ENCODE data around the gene BRPF3. TPM values are rescaled to one million over a fixed set of nuclear protein-coding genes. Genes with fewer than 3 reads are reported as not detected.

Gene BRPF3
- total RNA-seq, 1 donor from 2014 or later: 25.9 TPM

DNA sequence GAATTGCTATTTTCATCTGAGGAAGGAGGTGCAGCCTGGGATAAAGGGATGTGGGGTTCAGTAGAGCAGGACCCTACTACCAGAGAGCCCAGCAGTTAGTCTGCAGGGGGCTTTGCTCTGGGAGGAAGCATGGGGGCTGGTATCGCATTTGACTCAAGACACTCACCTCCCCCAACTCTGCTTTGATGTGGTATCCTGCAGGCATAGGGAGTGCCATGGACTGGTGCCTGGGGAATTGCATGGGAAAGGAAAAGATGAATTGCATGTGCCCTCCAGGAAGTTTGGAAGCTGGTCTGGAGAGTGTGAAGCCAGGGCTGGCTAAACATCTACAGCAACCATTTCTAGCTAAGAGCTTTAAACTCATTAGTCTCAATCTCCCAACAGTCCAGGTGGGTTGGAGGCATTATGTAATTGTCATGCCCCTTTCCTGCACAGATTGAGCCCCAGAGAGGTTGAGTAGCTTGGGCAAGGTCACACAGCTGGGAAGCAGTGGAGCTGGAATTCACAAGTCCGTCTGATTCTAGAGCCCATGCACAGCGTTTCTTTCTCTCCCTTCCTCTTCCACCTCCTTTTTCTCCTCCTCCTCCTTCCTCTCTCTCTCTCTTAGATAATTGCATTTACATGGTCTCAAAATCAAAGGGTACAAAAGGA is 47.1 kb downstream of the BRPF3 start:
- Mint-ChIP-seq H3K27ac (no peak overlapping the region), H3K36me3 (ENCODE audit: low read depth) (no peaks in the 10 kb centered on the region)

DNA sequence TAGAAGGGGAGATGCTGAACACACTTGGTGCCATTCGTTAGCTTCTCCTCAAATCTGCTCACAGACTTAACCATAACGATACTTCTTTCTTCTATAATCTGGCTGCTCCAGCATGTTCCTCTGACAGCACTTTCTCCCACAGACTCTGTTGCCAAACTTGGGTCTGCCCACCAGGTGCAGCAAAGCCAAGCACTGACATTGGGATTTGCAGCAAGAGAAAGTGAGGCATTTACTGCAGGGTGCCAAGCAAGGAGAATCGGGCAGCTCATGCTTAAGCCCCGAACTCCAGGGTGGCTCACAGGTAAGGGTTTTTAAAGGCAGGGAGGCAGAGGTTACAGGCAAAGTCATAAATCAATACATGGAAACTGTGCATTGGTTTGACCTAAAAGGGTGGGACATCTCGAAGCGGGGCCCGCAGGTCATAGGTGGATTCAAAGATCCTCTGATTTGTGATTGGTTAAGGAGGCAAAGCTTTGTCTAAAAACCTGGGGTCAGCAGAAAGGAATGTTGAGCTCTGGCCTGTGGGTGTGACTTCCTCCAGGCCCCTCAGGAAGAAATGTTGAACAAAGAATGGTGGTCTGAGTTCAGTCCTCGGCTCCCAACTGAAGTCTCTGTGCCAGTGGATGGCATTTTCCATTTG is 48.2 kb downstream of the BRPF3 start:
- Mint-ChIP-seq H3K27ac (no peak overlapping the region), H3K27me3 (ENCODE audit: insufficient read depth) (peaks cover 27% of the 10 kb centered on the region), H3K4me3 (no peak overlapping the region), H3K36me3 (ENCODE audit: low read depth) (no peaks in the 10 kb centered on the region), H3K9me3 (no peaks in the 10 kb centered on the region), H3K4me1 (ENCODE audit: low read depth) (peaks cover 12% of the 10 kb centered on the region)
- no peak for DNase-seq (ENCODE audit: low spot score)
- intact Hi-C loops (cut with micrococcal nuclease): no loop called here

More for the DNA sequence above, 47.1 kb downstream of the BRPF3 start:
- Mint-ChIP-seq H3K27me3 (ENCODE audit: insufficient read depth) (peaks cover 23% of the 10 kb centered on the region), H3K9me3 (no peaks in the 10 kb centered on the region), H3K4me1 (ENCODE audit: low read depth) (peaks cover 12% of the 10 kb centered on the region), H3K4me3 (no peak overlapping the region)
- DNase-seq (ENCODE audit: low spot score): no peak
- intact Hi-C loops (cut with micrococcal nuclease): no loop called here

DNA sequence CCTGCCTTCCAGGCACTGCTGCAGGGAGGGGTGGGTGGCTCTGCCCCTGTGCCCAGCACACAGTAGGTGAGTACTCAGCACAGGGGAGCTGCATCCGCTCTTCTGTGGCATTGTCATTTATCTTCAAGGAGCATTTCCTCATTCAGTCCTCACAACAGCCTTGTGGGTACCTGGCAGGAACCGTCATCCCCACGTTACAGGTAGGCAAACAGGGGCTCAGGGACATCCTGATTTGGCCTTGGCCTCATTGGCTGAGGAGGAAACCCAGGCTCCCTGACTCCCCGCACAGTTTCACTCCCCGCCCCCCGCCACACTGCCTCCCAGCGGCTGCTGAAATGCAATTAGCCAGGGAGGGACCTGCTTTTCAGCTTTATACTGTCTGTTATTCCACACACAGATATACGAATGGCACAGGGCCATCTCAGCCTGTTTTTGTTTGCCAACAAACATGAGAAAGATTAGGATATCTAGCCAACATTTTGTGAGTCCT is 49.1 kb downstream of the BRPF3 start:
- peaks cover 27% of the 10 kb centered on the region for H3K27me3 Mint-ChIP-seq (ENCODE audit: insufficient read depth)
- peaks cover 12% of the 10 kb centered on the region for H3K4me1 Mint-ChIP-seq (ENCODE audit: low read depth)

DNA sequence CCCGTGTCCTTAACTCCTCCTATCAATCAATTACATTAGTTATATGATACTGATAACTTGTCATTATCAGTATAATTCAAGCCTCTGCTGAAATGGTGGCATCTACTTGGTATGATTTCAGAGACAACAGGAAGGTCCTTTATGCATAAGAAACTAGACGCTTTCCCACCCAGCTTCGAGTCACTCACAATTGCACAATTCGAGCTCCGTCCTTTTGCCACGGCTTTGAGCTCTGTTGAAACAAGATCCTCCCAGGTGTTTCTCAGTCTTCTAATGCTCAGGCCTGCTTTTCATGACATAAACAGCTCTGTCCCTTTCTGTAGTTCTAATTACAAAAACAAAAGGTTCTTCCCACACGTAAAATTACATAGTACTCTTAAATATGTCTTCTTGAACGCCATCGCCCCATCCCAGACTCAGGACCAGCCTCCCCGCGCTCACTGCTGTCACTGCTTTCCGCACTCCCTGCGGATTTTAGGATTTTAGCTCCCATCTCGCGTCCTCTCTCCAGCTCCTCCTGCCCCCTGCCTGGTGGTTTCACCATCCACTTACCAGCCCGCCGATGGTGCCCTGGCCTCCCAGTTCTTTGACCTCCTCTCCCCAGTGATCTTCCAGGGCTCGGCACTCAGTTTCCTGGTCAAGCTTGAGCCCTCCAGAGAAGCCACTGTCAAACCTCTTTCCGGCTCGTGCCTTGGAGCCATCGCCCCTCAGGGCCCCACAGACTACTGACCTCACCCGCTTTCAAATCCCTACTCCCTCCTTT is 50.1 kb downstream of the BRPF3 start:
- peaks cover 27% of the 10 kb centered on the region for H3K27me3 Mint-ChIP-seq (ENCODE audit: insufficient read depth)
- H3K27ac Mint-ChIP-seq: no peak overlapping the region
- peaks cover 9% of the 10 kb centered on the region for H3K4me1 Mint-ChIP-seq (ENCODE audit: low read depth)
- H3K4me3 Mint-ChIP-seq: no peak overlapping the region
- H3K9me3 Mint-ChIP-seq: no peaks in the 10 kb centered on the region
- intact Hi-C loops (cut with micrococcal nuclease): no loop called here
- no peak for DNase-seq (ENCODE audit: low spot score)
- H3K36me3 Mint-ChIP-seq (ENCODE audit: low read depth): no peaks in the 10 kb centered on the region

More for the DNA sequence above, 49.1 kb downstream of the BRPF3 start:
- Mint-ChIP-seq H3K4me3 (no peak overlapping the region), H3K27ac (no peak overlapping the region), H3K36me3 (ENCODE audit: low read depth) (no peaks in the 10 kb centered on the region), H3K9me3 (no peaks in the 10 kb centered on the region)
- no peak for DNase-seq (ENCODE audit: low spot score)
- intact Hi-C loops (cut with micrococcal nuclease): no loop called here

DNA sequence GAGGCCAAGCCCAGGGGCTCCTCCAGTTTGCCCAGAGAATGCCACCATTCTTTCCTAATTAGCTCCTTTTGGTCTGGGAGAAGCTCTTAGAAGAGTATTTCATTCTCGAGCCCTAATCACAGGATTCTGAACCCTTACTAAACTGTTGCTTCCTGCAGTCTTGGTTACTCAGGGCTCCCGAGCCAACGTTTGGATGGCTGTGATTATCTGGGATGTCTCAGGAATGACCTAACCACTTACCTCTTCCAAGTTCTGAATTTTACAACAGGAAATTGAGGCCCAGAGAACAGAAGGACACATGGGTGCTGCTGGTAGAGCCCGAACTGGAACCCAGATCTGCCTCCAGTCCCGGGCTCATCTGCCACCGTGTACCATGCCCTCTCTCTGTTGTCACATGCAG is 51.1 kb downstream of the BRPF3 start:
- no peaks in the 10 kb centered on the region for H3K9me3 Mint-ChIP-seq
- no peaks in the 10 kb centered on the region for H3K4me1 Mint-ChIP-seq (ENCODE audit: low read depth)
- H3K27ac Mint-ChIP-seq: no peak overlapping the region
- no peaks in the 10 kb centered on the region for H3K36me3 Mint-ChIP-seq (ENCODE audit: low read depth)
- H3K27me3 Mint-ChIP-seq (ENCODE audit: insufficient read depth): peaks cover 22% of the 10 kb centered on the region
- DNase-seq (ENCODE audit: low spot score): no peak
- H3K4me3 Mint-ChIP-seq: no peak overlapping the region
- intact Hi-C loops (cut with micrococcal nuclease): no loop called here

DNA sequence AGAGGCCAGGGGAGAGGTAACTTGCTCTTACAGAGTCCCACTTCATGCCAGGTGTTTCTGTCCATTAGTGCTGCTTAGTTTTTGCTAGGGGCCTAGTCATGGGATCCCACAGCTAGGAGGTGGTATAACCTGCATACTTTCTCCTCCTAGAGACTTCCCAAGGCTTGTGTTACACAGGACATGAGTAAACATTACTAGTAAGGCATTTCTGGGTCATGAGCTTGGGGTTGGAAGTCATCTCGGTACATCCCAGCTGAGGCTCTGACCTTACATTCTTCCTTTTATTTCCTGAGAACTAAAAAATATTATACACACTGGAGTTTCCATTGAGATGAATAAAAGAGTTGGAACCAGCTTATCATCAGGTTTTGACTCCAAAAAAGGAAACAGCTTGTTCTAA is 52.4 kb downstream of the BRPF3 start:
- no peak overlapping the region for H3K4me3 Mint-ChIP-seq
- intact Hi-C loops (cut with micrococcal nuclease): no loop called here
- H3K27ac Mint-ChIP-seq: no peak overlapping the region
- no peaks in the 10 kb centered on the region for H3K4me1 Mint-ChIP-seq (ENCODE audit: low read depth)
- no peaks in the 10 kb centered on the region for H3K9me3 Mint-ChIP-seq
- DNase-seq (ENCODE audit: low spot score): no peak
- H3K36me3 Mint-ChIP-seq (ENCODE audit: low read depth): no peaks in the 10 kb centered on the region
- H3K27me3 Mint-ChIP-seq (ENCODE audit: insufficient read depth): peaks cover 15% of the 10 kb centered on the region

DNA sequence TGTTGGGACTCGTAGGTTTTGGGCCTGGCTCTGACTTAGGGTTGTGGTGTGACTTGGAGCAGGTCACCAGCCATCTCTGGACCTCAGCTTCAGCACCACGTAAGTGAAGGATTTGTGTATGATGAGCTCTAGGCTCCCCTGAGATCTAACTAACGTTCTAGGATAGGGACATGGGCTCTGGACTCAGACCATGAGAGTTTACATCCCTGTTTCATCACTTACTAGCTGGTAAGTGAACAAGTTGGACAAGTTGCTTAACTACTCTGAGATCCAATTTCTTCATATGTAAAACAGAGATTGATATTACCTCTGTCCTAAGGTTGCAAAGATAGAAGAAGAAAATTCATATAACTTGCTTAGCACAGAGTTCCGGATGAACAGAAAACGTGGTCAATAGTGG is 53.0 kb downstream of the BRPF3 start:
- Mint-ChIP-seq H3K27ac (no peak overlapping the region), H3K36me3 (ENCODE audit: low read depth) (no peaks in the 10 kb centered on the region), H3K4me1 (ENCODE audit: low read depth) (no peaks in the 10 kb centered on the region), H3K27me3 (ENCODE audit: insufficient read depth) (peaks cover 12% of the 10 kb centered on the region), H3K4me3 (no peak overlapping the region), H3K9me3 (no peaks in the 10 kb centered on the region)
- no peak for DNase-seq (ENCODE audit: low spot score)
- intact Hi-C loops (cut with micrococcal nuclease): no loop called here

DNA sequence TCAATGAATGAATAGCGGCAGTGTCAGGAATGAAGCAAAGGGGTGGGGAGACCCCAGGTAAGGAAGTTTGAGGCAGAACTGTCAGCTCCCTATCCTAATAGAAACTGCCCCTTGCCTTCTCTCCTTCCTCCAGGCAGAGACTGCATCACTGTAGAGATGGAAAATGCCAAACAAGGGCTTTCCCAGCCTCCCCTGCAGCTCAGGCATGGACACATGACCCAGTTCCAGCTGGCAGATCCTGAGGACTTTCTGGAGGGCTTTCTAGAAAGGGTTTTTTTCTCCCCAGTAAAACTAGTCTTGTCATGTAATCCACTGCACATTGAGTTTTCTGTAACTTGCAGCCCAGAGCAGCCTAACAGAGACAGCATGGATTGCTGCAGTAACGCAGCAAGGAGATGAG is 55.5 kb downstream of the BRPF3 start:
- H3K4me1 Mint-ChIP-seq (ENCODE audit: low read depth): no peaks in the 10 kb centered on the region
- H3K27ac Mint-ChIP-seq: no peak overlapping the region
- no peaks in the 10 kb centered on the region for H3K9me3 Mint-ChIP-seq
- H3K4me3 Mint-ChIP-seq: no peak overlapping the region
- intact Hi-C loops (cut with micrococcal nuclease): no loop called here
- peaks cover 16% of the 10 kb centered on the region for H3K27me3 Mint-ChIP-seq (ENCODE audit: insufficient read depth)
- DNase-seq (ENCODE audit: low spot score): no peak
- H3K36me3 Mint-ChIP-seq (ENCODE audit: low read depth): no peaks in the 10 kb centered on the region

DNA sequence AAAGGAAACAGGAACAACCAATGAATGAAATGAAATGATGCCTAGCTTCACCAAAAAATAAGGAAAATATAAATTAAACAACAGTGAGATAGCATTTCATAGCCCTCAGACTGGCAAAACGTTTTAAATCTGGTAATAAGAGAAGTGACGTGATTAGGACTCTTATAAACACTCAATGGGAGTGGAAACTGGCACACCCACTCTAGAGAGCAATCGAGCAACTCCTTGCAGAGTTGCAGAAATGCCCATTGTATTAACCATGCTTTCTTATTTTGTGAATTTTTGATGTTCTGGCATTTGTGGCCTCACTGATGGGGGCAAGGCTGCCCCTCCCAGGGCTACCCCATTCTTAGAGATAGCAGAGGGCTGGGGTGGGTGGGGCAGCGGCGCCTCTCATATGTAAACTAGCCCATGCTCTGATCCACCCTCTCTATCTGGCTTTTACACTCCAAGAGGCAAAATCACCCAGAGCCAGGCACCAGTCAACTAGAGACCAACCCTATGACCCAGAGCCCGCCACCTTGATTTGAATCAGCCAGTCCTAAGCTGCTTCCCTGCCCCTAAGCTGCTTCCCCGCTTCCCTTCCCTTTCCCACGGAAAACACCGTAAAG is 67.0 kb downstream of the BRPF3 start:
- Mint-ChIP-seq H3K4me1 (ENCODE audit: low read depth) (no peaks in the 10 kb centered on the region), H3K36me3 (ENCODE audit: low read depth) (no peaks in the 10 kb centered on the region), H3K9me3 (peaks cover 5% of the 10 kb centered on the region), H3K4me3 (no peak overlapping the region), H3K27ac (no peak overlapping the region), H3K27me3 (ENCODE audit: insufficient read depth) (peaks cover 31% of the 10 kb centered on the region)
- intact Hi-C loops (cut with micrococcal nuclease): no loop called here
- DNase-seq (ENCODE audit: low spot score): no peak

DNA sequence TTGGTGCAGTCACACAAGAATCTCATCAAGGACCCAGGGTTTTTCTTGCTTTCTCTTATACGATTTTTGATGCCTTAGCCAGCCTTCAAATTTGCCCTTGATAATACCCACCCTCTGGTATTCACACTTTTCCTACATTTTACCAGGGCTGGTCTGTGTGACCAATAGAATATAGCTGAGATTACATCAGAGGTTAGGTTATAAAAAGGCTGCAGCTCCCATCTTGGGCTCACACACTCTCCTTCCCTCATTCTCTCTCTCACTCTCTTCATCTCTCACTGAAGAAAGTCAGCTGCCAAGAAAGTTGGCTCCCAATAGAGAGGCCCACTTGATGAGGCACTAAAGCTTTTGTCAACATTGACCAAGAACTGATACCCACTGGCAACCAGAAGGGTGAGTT is 69.2 kb downstream of the BRPF3 start:
- Mint-ChIP-seq H3K27ac (no peak overlapping the region), H3K36me3 (ENCODE audit: low read depth) (no peaks in the 10 kb centered on the region), H3K27me3 (ENCODE audit: insufficient read depth) (peaks cover 17% of the 10 kb centered on the region), H3K9me3 (peaks cover 5% of the 10 kb centered on the region), H3K4me3 (no peak overlapping the region), H3K4me1 (ENCODE audit: low read depth) (no peaks in the 10 kb centered on the region)
- intact Hi-C loops (cut with micrococcal nuclease): no loop called here
- no peak for DNase-seq (ENCODE audit: low spot score)

DNA sequence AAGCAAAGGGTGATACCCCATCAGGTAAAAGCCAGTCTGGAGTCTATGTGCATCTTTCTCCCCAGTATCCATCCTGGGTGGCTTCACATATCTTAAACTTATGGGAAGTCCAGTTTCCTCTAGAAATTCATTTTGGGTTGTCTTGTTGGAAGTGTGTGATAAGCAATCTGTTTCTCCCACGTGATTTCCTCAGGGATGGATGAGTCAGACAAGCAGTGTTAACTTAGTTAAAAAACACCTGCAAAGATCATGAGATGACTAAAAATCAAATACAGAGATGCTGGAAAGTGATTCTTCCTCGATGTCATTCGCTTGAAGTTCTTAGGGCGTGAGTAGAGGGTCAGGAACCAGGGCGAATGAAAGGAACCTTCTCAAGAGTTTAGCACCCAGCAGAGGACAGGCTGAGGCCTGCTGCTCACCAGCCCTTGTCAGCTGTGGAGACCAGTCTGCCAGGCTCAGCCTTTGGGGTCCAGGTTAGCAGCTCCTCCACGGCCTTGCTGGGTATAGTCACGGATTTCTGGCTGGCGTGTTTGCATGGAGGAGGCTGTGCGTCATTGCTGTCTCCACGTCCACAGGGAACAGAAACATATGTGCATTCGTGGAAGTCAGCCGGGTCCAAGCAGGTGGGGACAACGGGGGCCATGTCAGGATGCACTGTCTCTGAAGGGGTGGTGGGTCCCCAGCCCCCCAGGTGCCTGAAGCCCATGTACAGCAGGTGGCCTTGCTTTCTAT is 70.5 kb downstream of the BRPF3 start:
- Mint-ChIP-seq H3K9me3 (peaks cover 5% of the 10 kb centered on the region), H3K4me3 (no peak overlapping the region), H3K36me3 (ENCODE audit: low read depth) (no peaks in the 10 kb centered on the region), H3K27me3 (ENCODE audit: insufficient read depth) (peaks cover 8% of the 10 kb centered on the region), H3K4me1 (ENCODE audit: low read depth) (no peaks in the 10 kb centered on the region), H3K27ac (no peak overlapping the region)
- intact Hi-C loops (cut with micrococcal nuclease): no loop called here
- DNase-seq (ENCODE audit: low spot score): no peak

DNA sequence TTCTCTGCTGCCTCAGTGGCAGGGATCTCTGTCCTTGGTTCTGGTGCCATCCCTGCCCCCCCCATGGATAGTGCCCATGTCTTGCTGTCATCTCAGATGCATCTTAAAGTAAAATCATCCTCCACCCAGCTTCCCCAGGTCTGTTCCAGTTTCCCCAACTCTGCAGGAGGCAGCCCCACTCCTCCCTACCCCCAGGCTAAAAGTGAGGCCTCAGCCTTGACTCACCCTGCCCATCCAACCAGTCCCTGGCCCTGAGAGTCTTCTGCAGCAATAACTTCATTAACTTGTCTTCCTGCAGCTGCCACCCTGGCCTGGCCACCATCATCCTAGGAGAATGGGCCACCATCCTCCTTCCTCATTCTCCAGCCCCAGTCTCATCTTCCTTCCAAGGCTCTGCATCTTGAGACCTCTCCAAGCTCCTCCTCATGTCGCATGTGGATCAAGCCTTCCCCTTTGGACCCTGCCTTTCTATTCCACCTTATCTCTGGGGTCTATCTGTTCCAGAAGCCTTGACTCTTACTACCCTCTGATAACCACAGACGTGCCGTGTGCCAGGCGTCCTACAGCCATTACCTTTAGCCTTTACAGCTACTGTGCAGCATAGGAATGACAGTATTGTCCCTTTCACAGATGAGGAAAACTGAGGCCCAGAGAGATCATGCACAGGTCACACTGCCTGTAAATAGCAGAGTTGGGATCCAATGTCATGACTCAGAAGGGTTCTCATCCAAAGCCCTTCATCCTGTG is 71.4 kb downstream of the BRPF3 start:
- no peak overlapping the region for H3K27ac Mint-ChIP-seq
- H3K4me1 Mint-ChIP-seq (ENCODE audit: low read depth): no peaks in the 10 kb centered on the region
- peaks cover 5% of the 10 kb centered on the region for H3K9me3 Mint-ChIP-seq
- no peak for DNase-seq (ENCODE audit: low spot score)
- peaks cover 8% of the 10 kb centered on the region for H3K27me3 Mint-ChIP-seq (ENCODE audit: insufficient read depth)
- H3K4me3 Mint-ChIP-seq: no peak overlapping the region
- no peaks in the 10 kb centered on the region for H3K36me3 Mint-ChIP-seq (ENCODE audit: low read depth)
- intact Hi-C loops (cut with micrococcal nuclease): no loop called here
